K562 (cell line): ENCODE measurements around the gene ITPK1. TPM values are rescaled to one million over a fixed set of nuclear protein-coding genes. Genes with fewer than 3 reads are reported as not detected.

Experiments
- ATAC-seq: fragments of 200-7000 bp; cut with Tn5 transposase; 3 replicates; pipeline ENCODE4 v1.9.1; 2020; ENCODE audit warnings: moderate library complexity
- BruUV-seq: library from RNA; stranded (reverse); fragments of 400-500 nt; replicated peaks from 2 replicates; lab custom pipeline; 2021; lab: Mats Ljungman, UMichigan
- CTCF ChIA-PET: fragments of 300-600 bp; formaldehyde crosslinking; extraction: SDS; loops from one replicate; lab custom pipeline; 2021; ENCODE audit warnings: low intra/inter-chr PET ratio; lab: Yijun Ruan, JAX
- POLR2A ChIA-PET: fragments of 300-600, 350-650 bp; sonication (Branson Sonifier 250); formaldehyde crosslinking; extraction: SDS; loops from one replicate; lab custom pipeline; 2021; ENCODE audit warnings: antibody characterized with exemption, inconsistent platforms; lab: Yijun Ruan, JAX
- DNase-seq, 4 experiments: peaks; one replicate each; pipeline versions ENCODE4 v3.0.0 to v3.0.0-alpha.2; 2011 to 2018; ENCODE audit warnings: low spot score in 3 of 4, mixed read lengths in 3 of 4; ENCODE audit errors: extremely low read depth in 1 of 4
- FAIRE-seq: peaks from 2 replicates; lab custom pipeline; 2011; peaks lifted over from hg19 to GRCh38; lab: Jason Lieb, UNC
- H2AFZ ChIP-seq: 2 replicates; pipeline ENCODE4 v1.6.0; 2011; ENCODE audit warnings: low read depth, low read length, control low read depth, inconsistent platforms
- H3K27ac ChIP-seq: fragments of 200-600 bp; 3 replicates; pipeline ENCODE4 v1.8.0; 2011; ENCODE audit warnings: low read depth, mild to moderate bottlenecking, control low read depth, inconsistent platforms, low read length, moderate library complexity, mixed read lengths; ENCODE audit errors: extremely low read depth
- H3K27me3 ChIP-seq, 2 experiments: fragments of 300-600 bp in 1 of 2; 2 replicates in 1 of 2; 3 replicates in 1 of 2; pipeline versions ENCODE4 v1.6.0 to v1.8.0; 2011; ENCODE audit warnings: inconsistent platforms in 2 of 2, low read length in 2 of 2, mild to moderate bottlenecking in 1 of 2, mixed read lengths in 1 of 2, moderate library complexity in 1 of 2; ENCODE audit not compliant: control insufficient read depth in 2 of 2, insufficient read depth in 2 of 2
- H3K36me3 ChIP-seq: fragments of 300-600 bp; 3 replicates; pipeline ENCODE4 v1.8.0; 2011; ENCODE audit warnings: mild to moderate bottlenecking, low read length, inconsistent platforms; ENCODE audit not compliant: control insufficient read depth, insufficient read depth
- H3K4me1 ChIP-seq, 2 experiments: fragments of 200-600 bp in 1 of 2; replicated peaks in 1 of 2; 2 replicates in 1 of 2; 3 replicates in 1 of 2; pipeline versions ENCODE4 v1.5.1 to v1.8.0; 2011; ENCODE audit warnings: inconsistent platforms in 2 of 2, low read length in 2 of 2, mild to moderate bottlenecking in 1 of 2, mixed read lengths in 1 of 2, moderate library complexity in 1 of 2; ENCODE audit not compliant: control insufficient read depth in 2 of 2, insufficient read depth in 2 of 2
- H3K4me2 ChIP-seq: 2 replicates; pipeline ENCODE4 v1.6.1; 2011; ENCODE audit warnings: low read length, control low read depth, inconsistent platforms, mixed read lengths; ENCODE audit not compliant: insufficient read depth
- H3K4me3 ChIP-seq: fragments of 200-600 bp; sonication (generic), shearing (Covaris generic); 2 replicates; pipeline ENCODE4 v1.5.1; 2016; ENCODE audit warnings: control low read depth, inconsistent platforms
- H3K79me2 ChIP-seq: fragments of 200-600 bp; 3 replicates; pipeline ENCODE4 v1.8.0; 2011; ENCODE audit warnings: low read length, inconsistent platforms; ENCODE audit not compliant: control insufficient read depth, insufficient read depth
- H3K9ac ChIP-seq, 2 experiments: 2 replicates each; pipeline versions ENCODE4 v1.6.0 to v1.6.1; 2011; ENCODE audit warnings: low read depth in 2 of 2, low read length in 2 of 2, control low read depth in 1 of 2, inconsistent platforms in 1 of 2, mild to moderate bottlenecking in 1 of 2, mixed read lengths in 1 of 2; ENCODE audit not compliant: insufficient read depth in 1 of 2
- H3K9me1 ChIP-seq: one replicate; pipeline ENCODE4 v1.6.0; 2011; ENCODE audit warnings: inconsistent platforms, mild to moderate bottlenecking, low read length, moderate library complexity; ENCODE audit not compliant: control insufficient read depth, insufficient read depth
- H3K9me3 ChIP-seq: replicated peaks from 2 replicates; pipeline ENCODE4 v1.5.1; 2011; ENCODE audit warnings: low read depth, low read length, inconsistent platforms; ENCODE audit not compliant: control insufficient read depth, insufficient read depth
- H4K20me1 ChIP-seq: replicated peaks from 2 replicates; pipeline ENCODE4 v1.6.1; 2011; ENCODE audit warnings: low read length, inconsistent platforms, mixed read lengths; ENCODE audit not compliant: control insufficient read depth, insufficient read depth
- ARNT ChIP-seq, 2 experiments: fragments of 450-650 bp; IDR thresholded peaks; 2 replicates each; pipeline ENCODE4 v1.6.1; 2016; ENCODE audit warnings: mild to moderate bottlenecking in 1 of 2
- ATF7 ChIP-seq: fragments of 450-650 bp; IDR thresholded peaks from 2 replicates; pipeline ENCODE4 v1.7.1; 2014; ENCODE audit warnings: mild to moderate bottlenecking, moderate library complexity
- BCLAF1 ChIP-seq, 2 experiments: fragments of 450-650 bp in 1 of 2; IDR thresholded peaks; 2 replicates each; pipeline ENCODE4 v1.6.1; 2011 to 2017; ENCODE audit warnings: low read depth in 2 of 2, antibody characterized with exemption in 1 of 2, borderline replicate concordance in 1 of 2, low read length in 1 of 2, mild to moderate bottlenecking in 1 of 2, mixed read lengths in 1 of 2; ENCODE audit not compliant: control insufficient read depth in 1 of 2
- CTCFL ChIP-seq: IDR thresholded peaks from 2 replicates; pipeline ENCODE4 v1.6.1; 2011; ENCODE audit warnings: borderline replicate concordance, low read depth, mild to moderate bottlenecking, moderate library complexity, low read length; ENCODE audit not compliant: insufficient read depth, poor library complexity, severe bottlenecking
- DEAF1 ChIP-seq: fragments of 450-650 bp; formaldehyde crosslinking; IDR thresholded peaks from 2 replicates; pipeline ENCODE4 v1.4.0; 2020; ENCODE audit warnings: mild to moderate bottlenecking, moderate library complexity
- PHB ChIP-seq: fragments of 250-450 bp; sonication (Bioruptor Pico); IDR thresholded peaks from 2 replicates; pipeline ENCODE4 v1.5.0; 2021
- POLR2H ChIP-seq: IDR thresholded peaks from 2 replicates; pipeline ENCODE4 v1.6.1; 2016; ENCODE audit warnings: missing genetic modification characterization, low read depth, mild to moderate bottlenecking, control low read depth, missing compliant biosample characterization, moderate library complexity
- RHOXF2B ChIP-seq: fragments of 250-450 bp; sonication (Bioruptor Pico); conservative IDR thresholded peaks from 2 replicates; pipeline ENCODE4 v1.5.1; 2021
- RUNX1 ChIP-seq: sonication (generic); IDR thresholded peaks from 2 replicates; pipeline ENCODE4 v1.6.1; 2016; ENCODE audit warnings: antibody characterized with exemption, low read depth
- ZNF586 ChIP-seq: fragments of 450-650 bp; formaldehyde crosslinking; conservative IDR thresholded peaks from 2 replicates; pipeline ENCODE4 v1.4.0; 2020; ENCODE audit warnings: mild to moderate bottlenecking, moderate library complexity
- ZNF644 ChIP-seq: fragments of 200-800 bp; sonication (Bioruptor generic); IDR thresholded peaks from 2 replicates; pipeline ENCODE4 v1.6.1; 2016; ENCODE audit warnings: low read depth, missing genetic modification characterization, missing compliant biosample characterization
- ZNF707 ChIP-seq: fragments of 250-450 bp; sonication (Bioruptor Pico); conservative IDR thresholded peaks from 2 replicates; pipeline ENCODE4 v1.8.0; 2022; ENCODE audit warnings: inconsistent platforms, mild to moderate bottlenecking, moderate library complexity
- WGBS: fragments of 100-300 bp; shearing (Covaris generic); methylation state at CpG from one replicate; pipeline ENCODE4 v1.1.6; 2016; ENCODE audit warnings: low coverage, mixed read lengths; ENCODE audit not compliant: insufficient coverage; ENCODE audit errors: missing lambda C conversion rate; 5-methylcytosine and 5-hydroxymethylcytosine counted together
- in situ Hi-C: fragments of 300-500 bp; cut with MboI; formaldehyde crosslinking; loops from 4 replicates; pipeline ENCODE4 v1.15.0; 2018; ENCODE audit warnings: inconsistent platforms, mixed read lengths
- intact Hi-C: fragments of 100-400 bp; cut with micrococcal nuclease; formaldehyde crosslinking; loops from 2 replicates; pipeline ENCODE4 v1.14.2; 2022
- polyA plus RNA-seq, 8 experiments: library from polyadenylated mRNA; depleted of rRNA in 4 of 8; stranded (reverse) in 5 of 8; unstranded in 3 of 8; fragments of >200 nt; fragmentation: Nextera tagmentation in 2 of 8; fragmentation: Illumina TruSeq in 1 of 8; extraction: Ambion mirVana in 2 of 8; extraction: Trizol in 1 of 8; gene quantifications; 2 replicates each; pipeline versions ENCODE4 v1.2.1 to v1.2.3, GENCODE V29; 2011 to 2014; ENCODE audit warnings: inconsistent platforms in 1 of 8, missing spikeins in 1 of 8
- total RNA-seq, 7 experiments: library from RNA; depleted of rRNA in 6 of 7; stranded (reverse); fragments of >200 nt in 6 of 7; fragmentation: Illumina TruSeq in 2 of 7; extraction: Trizol in 2 of 7; gene quantifications; 2 replicates each; pipeline versions ENCODE4 v1.2.1 to v1.2.3, GENCODE V29; 2011 to 2021; ENCODE audit warnings: low replicate concordance in 1 of 7

The ITPK1 gene
- total and polyA plus RNA-seq, 9 of the 15 experiments (the other 6 are each of a cell fraction or from before 2014, with no cell fraction given): 1.2 to 39.2 (median 23.0) TPM

GRCh38 chr14:93015505-93015904 lies 100.2 kb downstream of the ITPK1 start:
- in situ Hi-C loops: no loop called here
- CTCF ChIA-PET: no interaction called here

More at GRCh38 chr14:93015505-93015904, 100.2 kb downstream of the ITPK1 start:
- Histone ChIP-seq H3K36me3 (no peaks in the 10 kb centered on the region; the same call in 2 of the 3 replicates), H3K79me2 (no peaks in the 10 kb centered on the region), H4K20me1 (peaks cover 2% of the 10 kb centered on the region; the same call in 1 of the 2 replicates), H3K4me1 (peaks cover 3 to 14% of the 10 kb centered on the region in 2 experiments; a peak in 4 of 5 replicates), H3K9ac (peak overlapping the region in 1 of 2 experiments; percentile 17; a peak in 1 of 4 replicates), H2AFZ (no peak overlapping the region), H3K4me3 (no peak overlapping the region), H3K4me2 (no peak overlapping the region), H3K9me3 (no peaks in the 10 kb centered on the region), H3K27me3 (no peaks in the 10 kb centered on the region), H3K9me1 (no peaks in the 10 kb centered on the region), H3K27ac (no peak overlapping the region)
- TF ChIP-seq ZNF644 (no peak), DEAF1 (CRISPR knock-in tag) (no peak), RHOXF2B (no peak), ATF7 (no peak), PHB (CRISPR knock-in tag) (no peak), ZNF707 (CRISPR knock-in tag) (no peak), BCLAF1 (IDR thresholded peaks at IDR 0.05; ENCODE audit: borderline replicate concordance in 1 of 2, control insufficient read depth in 1 of 2, low read depth in 2 of 2, low read length in 1 of 2) (no peak), ZNF586 (CRISPR knock-in tag) (no peak), CTCFL (no peak), POLR2H (no peak), RUNX1 (no peak), ARNT (IDR thresholded peaks at IDR 0.05) (no peak)
- FAIRE-seq: no peak
- no peak for ATAC-seq
- intact Hi-C loops: no loop called here
- BruUV-seq: no TSS peak
- POLR2A ChIA-PET: no interaction called here
- DNase-seq: no peak
- WGBS: 83% methylated on average over 14 of the region's 15 CpGs
